Neural cell (in vitro differentiated cells): Measurements from ENCODE around the gene ZSWIM1. TPM values are rescaled to one million over a fixed set of nuclear protein-coding genes. Genes with fewer than 3 reads are reported as not detected.

Experiments
- H2AFZ ChIP-seq: fragments of 200-600, 300-800 bp; sonication (generic), shearing (Covaris generic); 2 replicates; pipeline ENCODE4 v1.6.0; 2014; ENCODE audit warnings: low read depth, mild to moderate bottlenecking, antibody characterized with exemption, low read length, moderate library complexity
- H3F3A ChIP-seq: fragments of 200-600 bp; shearing (Covaris generic); 2 replicates; pipeline ENCODE4 v1.6.1; 2016; ENCODE audit warnings: mild to moderate bottlenecking, moderate library complexity, mixed read lengths, antibody characterized with exemption, low read length; ENCODE audit not compliant: insufficient read depth, poor library complexity, severe bottlenecking
- H3K27ac ChIP-seq: fragments of 200-600, 300-800 bp; sonication (generic), shearing (Covaris generic); 2 replicates; pipeline ENCODE4 v1.5.1; 2014; ENCODE audit warnings: mild to moderate bottlenecking, low read length, moderate library complexity
- H3K27me3 ChIP-seq: fragments of 300-800, 200-600 bp; sonication (generic), shearing (Covaris generic); 2 replicates; pipeline ENCODE4 v1.6.0; 2014; ENCODE audit warnings: mild to moderate bottlenecking, low read depth, low read length, moderate library complexity; ENCODE audit not compliant: insufficient read depth
- H3K36me3 ChIP-seq: fragments of 300-800, 200-600 bp; sonication (generic), shearing (Covaris generic); 2 replicates; pipeline ENCODE4 v1.5.1; 2014; ENCODE audit warnings: mild to moderate bottlenecking, antibody characterized with exemption, low read length, moderate library complexity; ENCODE audit not compliant: insufficient read depth
- H3K4me2 ChIP-seq: fragments of 300-800, 200-600 bp; sonication (generic), shearing (Covaris generic); 2 replicates; pipeline ENCODE4 v1.6.0; 2014; ENCODE audit warnings: mild to moderate bottlenecking, low read length
- H3K4me3 ChIP-seq: fragments of 300-800, 200-600 bp; sonication (generic), shearing (Covaris generic); 2 replicates; pipeline ENCODE4 v1.5.1; 2014; ENCODE audit warnings: mild to moderate bottlenecking, low read length, moderate library complexity
- H3K79me2 ChIP-seq: fragments of 200-600 bp; shearing (Covaris generic); replicated peaks from 2 replicates; pipeline ENCODE4 v1.6.0; 2014; ENCODE audit warnings: mild to moderate bottlenecking, low read length, moderate library complexity; ENCODE audit not compliant: insufficient read depth
- H3K9ac ChIP-seq: fragments of 300-800, 200-600 bp; sonication (generic), shearing (Covaris generic); 2 replicates; pipeline ENCODE4 v1.6.1; 2016; ENCODE audit warnings: mild to moderate bottlenecking, low read length, mixed read lengths
- H3K9me2 ChIP-seq: fragments of 200-600 bp; shearing (Covaris generic); 2 replicates; pipeline ENCODE4 v1.6.1; 2016; ENCODE audit warnings: mild to moderate bottlenecking, low read length, mixed read lengths; ENCODE audit not compliant: insufficient read depth
- H3K9me3 ChIP-seq: fragments of 200-600, 300-800 bp; sonication (generic), shearing (Covaris generic); 2 replicates; pipeline ENCODE4 v1.6.1; 2016; ENCODE audit warnings: mild to moderate bottlenecking, mixed run types, low read length, moderate library complexity, mixed read lengths
- H4K20me1 ChIP-seq: fragments of 200-600 bp; shearing (Covaris generic); 2 replicates; pipeline ENCODE4 v1.6.1; 2016; ENCODE audit warnings: mild to moderate bottlenecking, mixed run types; ENCODE audit not compliant: insufficient read depth
- CTCF ChIP-seq: fragments of 450-650 bp; IDR thresholded peaks from 2 replicates; pipeline ENCODE4 v1.5.1; 2014; ENCODE audit warnings: antibody characterized with exemption, mild to moderate bottlenecking, moderate library complexity; ENCODE audit not compliant: poor library complexity, severe bottlenecking
- EP300 ChIP-seq: fragments of 450-650 bp; conservative IDR thresholded peaks from 2 replicates; pipeline ENCODE4 v1.6.1; 2014; ENCODE audit warnings: antibody characterized with exemption, mild to moderate bottlenecking, moderate library complexity; ENCODE audit not compliant: poor library complexity, severe bottlenecking
- EZH2 ChIP-seq: fragments of 200-600, 300-800 bp; shearing (Covaris generic), sonication (generic); IDR thresholded peaks from 2 replicates; pipeline ENCODE4 v1.6.1; 2014; ENCODE audit warnings: antibody characterized with exemption, low read length, borderline replicate concordance, mild to moderate bottlenecking; ENCODE audit not compliant: insufficient read depth, poor library complexity, severe bottlenecking
- MXI1 ChIP-seq: fragments of 450-650 bp; conservative IDR thresholded peaks from 2 replicates; pipeline ENCODE4 v1.6.1; 2014; ENCODE audit warnings: antibody characterized with exemption, mild to moderate bottlenecking; ENCODE audit not compliant: poor library complexity, severe bottlenecking
- POLR2AphosphoS5 ChIP-seq: IDR thresholded peaks from 2 replicates; pipeline ENCODE4 v1.6.1; 2012
- RAD21 ChIP-seq: fragments of 450-650 bp; conservative IDR thresholded peaks from 2 replicates; pipeline ENCODE4 v1.6.1; 2014; ENCODE audit warnings: antibody characterized with exemption, mild to moderate bottlenecking, moderate library complexity
- REST ChIP-seq: IDR thresholded peaks from 2 replicates; pipeline ENCODE4 v1.6.1; 2012; ENCODE audit warnings: borderline replicate concordance
- SMC3 ChIP-seq: fragments of 450-650 bp; conservative IDR thresholded peaks from 2 replicates; pipeline ENCODE4 v1.6.1; 2014; ENCODE audit warnings: antibody characterized with exemption, mild to moderate bottlenecking, moderate library complexity; ENCODE audit not compliant: poor library complexity
- TAF1 ChIP-seq: IDR thresholded peaks from 2 replicates; pipeline ENCODE4 v1.6.1; 2012; ENCODE audit warnings: low read depth
- polyA plus RNA-seq: library from polyadenylated mRNA; depleted of rRNA; stranded (reverse); fragments of >200 nt; gene quantifications from 2 replicates; pipeline ENCODE4 v1.2.3, GENCODE V29; 2014

ZSWIM1 gene
- polyA plus RNA-seq, 1 donor from 2014 or later: 3.3 TPM

GRCh38 chr20:45882469-45883099 is 1.6 kb downstream of the ZSWIM1 start:
- Histone ChIP-seq H3K9ac (no peak overlapping the region), H3K9me3 (no peaks in the 10 kb centered on the region), H3K4me2 (no peak overlapping the region), H3K27me3 (no peaks in the 10 kb centered on the region), H3F3A (no peaks in the 10 kb centered on the region), H4K20me1 (no peaks in the 10 kb centered on the region), H3K27ac (no peak overlapping the region), H3K36me3 (no peaks in the 10 kb centered on the region), H2AFZ (no peak overlapping the region), H3K9me2 (no peaks in the 10 kb centered on the region), H3K4me3 (no peak overlapping the region), H3K79me2 (peaks cover 12% of the 10 kb centered on the region)
- TF ChIP-seq TAF1 (no peak), REST (no peak), RAD21 (no peak), EP300 (no peak), POLR2AphosphoS5 (no peak), MXI1 (no peak), SMC3 (no peak), CTCF (no peak), EZH2 (no peak)

GRCh38 chr20:45883100-45883469 is 2.1 kb downstream of the ZSWIM1 start:
- no peaks in the 10 kb centered on the region for H3K27me3 ChIP-seq
- H3K79me2 ChIP-seq: peaks cover 12% of the 10 kb centered on the region
- H3K4me2 ChIP-seq: no peak overlapping the region
- no peak overlapping the region for H3K4me3 ChIP-seq
- TF ChIP-seq SMC3 (no peak), EZH2 (no peak), POLR2AphosphoS5 (no peak), EP300 (no peak), RAD21 (no peak), REST (no peak), TAF1 (no peak), MXI1 (no peak), CTCF (no peak)
- no peaks in the 10 kb centered on the region for H3F3A ChIP-seq
- H3K36me3 ChIP-seq: no peaks in the 10 kb centered on the region
- H3K9me3 ChIP-seq: no peaks in the 10 kb centered on the region
- H3K9ac ChIP-seq: no peak overlapping the region
- H4K20me1 ChIP-seq: no peaks in the 10 kb centered on the region
- H3K9me2 ChIP-seq: no peaks in the 10 kb centered on the region
- no peak overlapping the region for H2AFZ ChIP-seq
- no peak overlapping the region for H3K27ac ChIP-seq
